Natural killer cell (primary cell): ENCODE results near the gene PRR20G. TPM values are rescaled to one million over a fixed set of nuclear protein-coding genes. Genes with fewer than 3 reads are reported as not detected.

Source experiments
- ATAC-seq, 3 donors: fragments of 150-1000 bp in 2 of 3; fragments of 200-7000 bp in 1 of 3; cut with Tn5 transposase; 1 replicate in 1 of 3; 2 replicates in 2 of 3; pipeline ENCODE4 v1.10.0; 2021; ENCODE audit warnings: mild to moderate bottlenecking in 2 of 3, moderate library complexity in 2 of 3
- DNase-seq, 2 donors: peaks; one replicate each; pipeline versions ENCODE4 v3.0.0 to v3.0.0-alpha.2; 2013 to 2021; ENCODE audit warnings: mixed read lengths in 1 of 2
- H3K27ac ChIP-seq: one replicate; pipeline ENCODE4 v1.5.1; 2013; ENCODE audit warnings: mild to moderate bottlenecking, low read length
- H3K27me3 ChIP-seq: one replicate; pipeline ENCODE4 v1.6.1; 2013; ENCODE audit warnings: low read length; ENCODE audit not compliant: control insufficient read depth, insufficient read depth
- H3K36me3 ChIP-seq: one replicate; pipeline ENCODE4 v1.6.1; 2013; ENCODE audit warnings: low read length; ENCODE audit not compliant: control insufficient read depth, insufficient read depth
- H3K4me1 ChIP-seq: one replicate; pipeline ENCODE4 v1.6.1; 2013; ENCODE audit warnings: low read length; ENCODE audit not compliant: control insufficient read depth, insufficient read depth
- H3K4me3 ChIP-seq: one replicate; pipeline ENCODE4 v1.5.1; 2013; ENCODE audit warnings: low read length
- H3K9me3 ChIP-seq: one replicate; pipeline ENCODE4 v1.6.1; 2013; ENCODE audit warnings: low read length; ENCODE audit not compliant: control insufficient read depth, insufficient read depth
- H3K27ac Mint-ChIP-seq, 2 donors: one replicate each; pipeline ENCODE4 v1.8.0; 2022; ENCODE audit warnings: mild to moderate bottlenecking in 2 of 2, mixed read lengths in 2 of 2, moderate library complexity in 1 of 2
- H3K27me3 Mint-ChIP-seq, 2 donors: one replicate each; pipeline ENCODE4 v1.8.0; 2022; ENCODE audit warnings: low read depth in 2 of 2, mixed read lengths in 2 of 2
- H3K36me3 Mint-ChIP-seq: one replicate; pipeline ENCODE4 v1.8.0; 2022; ENCODE audit warnings: mixed read lengths
- H3K4me1 Mint-ChIP-seq, 2 donors: one replicate each; pipeline ENCODE4 v1.8.0; 2022; ENCODE audit warnings: mixed read lengths in 2 of 2
- H3K4me3 Mint-ChIP-seq: one replicate; pipeline ENCODE4 v1.8.0; 2022; ENCODE audit warnings: mild to moderate bottlenecking, moderate library complexity, mixed read lengths
- H3K9me3 Mint-ChIP-seq, 2 donors: one replicate each; pipeline ENCODE4 v1.8.0; 2022; ENCODE audit warnings: mixed read lengths in 2 of 2
- WGBS: methylation state at CpG from one replicate; pipeline ENCODE4 v1.1.7; 2013; ENCODE audit warnings: missing lambda C conversion rate; ENCODE audit not compliant: insufficient coverage; 5-methylcytosine and 5-hydroxymethylcytosine counted together
- intact Hi-C: fragments of 100-400 bp; cut with micrococcal nuclease; formaldehyde crosslinking; loops from one replicate; pipeline ENCODE4 v1.14.2; 2022
- total RNA-seq, 4 donors: library from RNA; stranded (reverse); fragments of 120-200 nt in 1 of 4; gene quantifications; one replicate each; pipeline versions ENCODE4 v1.2.3 to v1.2.4, GENCODE V29; 2013 to 2022
- TF ChIP-seq, protein P1 (sequence below): fragments of 200-600 bp; IDR thresholded peaks from one replicate; pipeline ENCODE4 v1.8.0; 2022; ENCODE audit warnings: antibody characterized with exemption

Gene PRR20G
- total RNA-seq, 3 donors from 2014 or later (not counting 1 experiment from before 2014, with no cell fraction given) = not detected

DNA sequence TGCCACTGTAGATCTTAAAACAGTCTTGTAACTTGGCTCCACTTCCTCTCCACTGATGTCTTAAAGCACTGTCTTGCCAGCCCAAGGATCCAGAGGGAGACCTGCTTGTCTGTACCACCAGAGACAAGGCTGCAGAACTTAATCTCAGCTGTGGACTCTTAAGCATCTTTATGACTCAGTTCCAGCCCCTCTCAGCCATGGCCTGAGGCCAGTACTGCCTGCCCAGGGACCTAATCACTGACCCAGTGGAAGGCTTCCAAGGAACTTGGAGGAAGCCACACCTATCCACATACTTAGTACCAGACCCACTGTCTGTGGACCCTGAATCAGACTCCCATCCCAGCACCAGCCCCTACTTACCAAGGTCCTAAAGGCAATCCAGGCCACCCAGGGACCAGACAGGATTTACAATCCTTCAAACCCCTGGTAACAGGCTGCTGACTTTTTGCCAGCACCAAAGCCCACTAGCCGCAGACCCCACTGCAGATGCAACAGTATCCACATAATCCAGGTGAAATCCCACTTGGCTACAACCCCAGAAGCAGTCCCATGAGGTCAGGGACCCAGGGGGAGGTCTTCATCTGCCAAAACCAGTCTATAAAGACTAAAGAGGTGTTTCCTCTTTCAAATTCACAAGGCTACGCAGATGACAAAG lies 41.9 kb upstream of the PRR20G start:
- Histone ChIP-seq H3K36me3 (no peaks in the 10 kb centered on the region), H3K4me3 (no peak overlapping the region), H3K27me3 (no peaks in the 10 kb centered on the region), H3K4me1 (no peaks in the 10 kb centered on the region), H3K27ac (no peak overlapping the region), H3K9me3 (peaks cover 11% of the 10 kb centered on the region)
- DNase-seq = no peak
- Mint-ChIP-seq H3K27ac (no peak overlapping the region), H3K4me3 (no peak overlapping the region), H3K36me3 (peaks cover 8% of the 10 kb centered on the region), H3K4me1 (no peaks in the 10 kb centered on the region), H3K27me3 (peaks cover 4 to 28% of the 10 kb centered on the region in 2 donors), H3K9me3 (peaks cover 10 to 16% of the 10 kb centered on the region in 2 donors)
- no peak for ATAC-seq
- TF ChIP-seq, protein P1, sequence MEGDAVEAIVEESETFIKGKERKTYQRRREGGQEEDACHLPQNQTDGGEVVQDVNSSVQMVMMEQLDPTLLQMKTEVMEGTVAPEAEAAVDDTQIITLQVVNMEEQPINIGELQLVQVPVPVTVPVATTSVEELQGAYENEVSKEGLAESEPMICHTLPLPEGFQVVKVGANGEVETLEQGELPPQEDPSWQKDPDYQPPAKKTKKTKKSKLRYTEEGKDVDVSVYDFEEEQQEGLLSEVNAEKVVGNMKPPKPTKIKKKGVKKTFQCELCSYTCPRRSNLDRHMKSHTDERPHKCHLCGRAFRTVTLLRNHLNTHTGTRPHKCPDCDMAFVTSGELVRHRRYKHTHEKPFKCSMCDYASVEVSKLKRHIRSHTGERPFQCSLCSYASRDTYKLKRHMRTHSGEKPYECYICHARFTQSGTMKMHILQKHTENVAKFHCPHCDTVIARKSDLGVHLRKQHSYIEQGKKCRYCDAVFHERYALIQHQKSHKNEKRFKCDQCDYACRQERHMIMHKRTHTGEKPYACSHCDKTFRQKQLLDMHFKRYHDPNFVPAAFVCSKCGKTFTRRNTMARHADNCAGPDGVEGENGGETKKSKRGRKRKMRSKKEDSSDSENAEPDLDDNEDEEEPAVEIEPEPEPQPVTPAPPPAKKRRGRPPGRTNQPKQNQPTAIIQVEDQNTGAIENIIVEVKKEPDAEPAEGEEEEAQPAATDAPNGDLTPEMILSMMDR = no peak
- intact Hi-C loops = no loop called here
- WGBS = 97% methylated on average over 2 of the region's 2 CpGs

DNA sequence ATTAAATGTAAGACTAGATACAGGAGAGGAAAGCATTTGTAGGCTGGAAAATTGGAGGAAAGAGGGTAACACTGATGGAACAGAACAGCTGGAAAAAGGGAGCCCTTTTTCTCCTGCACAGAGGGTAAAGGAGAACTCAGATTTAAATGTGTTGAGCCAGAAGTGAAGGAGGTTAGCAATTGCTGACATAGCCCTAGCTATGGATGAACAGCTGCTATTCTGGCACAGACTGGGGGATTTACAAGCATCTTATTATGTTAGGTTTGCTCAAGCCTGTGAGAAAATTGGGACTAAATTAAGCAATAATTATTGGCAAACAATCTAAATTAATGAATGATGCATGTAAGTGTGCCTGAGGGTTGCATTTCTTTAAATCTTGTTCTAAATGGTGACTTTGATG lies 40.6 kb upstream of the PRR20G start:
- Mint-ChIP-seq H3K27ac (no peak overlapping the region), H3K9me3 (peaks cover 10 to 16% of the 10 kb centered on the region in 2 donors), H3K36me3 (peaks cover 8% of the 10 kb centered on the region), H3K4me1 (no peaks in the 10 kb centered on the region), H3K27me3 (peaks cover 4 to 24% of the 10 kb centered on the region in 2 donors), H3K4me3 (no peak overlapping the region)
- no peak overlapping the region for H3K27ac ChIP-seq
- no peaks in the 10 kb centered on the region for H3K36me3 ChIP-seq
- ATAC-seq = no peak
- TF ChIP-seq, protein P1 = no peak
- no peaks in the 10 kb centered on the region for H3K27me3 ChIP-seq
- no peaks in the 10 kb centered on the region for H3K4me1 ChIP-seq
- intact Hi-C loops = no loop called here
- no peak for DNase-seq
- H3K9me3 ChIP-seq = peaks cover 11% of the 10 kb centered on the region
- H3K4me3 ChIP-seq = no peak overlapping the region

DNA sequence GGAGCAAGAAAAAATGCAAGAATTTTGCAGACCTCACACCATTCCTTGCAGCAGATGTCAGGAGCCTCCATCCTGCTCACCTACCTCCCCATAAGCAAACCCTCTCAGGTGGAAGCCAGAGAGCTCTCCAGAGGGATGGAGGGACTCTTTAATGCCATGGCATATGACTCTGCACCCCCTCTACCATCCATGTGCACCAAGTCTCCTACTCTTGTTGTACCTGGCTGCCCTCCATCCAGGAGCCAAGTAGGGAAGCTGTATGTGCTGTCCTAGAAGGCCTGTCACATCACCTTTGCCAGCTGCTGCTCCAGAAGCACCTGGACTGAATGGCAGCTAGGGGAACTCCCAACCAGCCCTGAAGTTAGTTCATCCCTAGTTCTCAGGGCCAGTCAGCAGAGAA lies 38.5 kb upstream of the PRR20G start:
- H3K4me3 ChIP-seq = no peak overlapping the region
- H3K27ac Mint-ChIP-seq = no peak overlapping the region
- no peak overlapping the region for H3K4me3 Mint-ChIP-seq
- intact Hi-C loops = no loop called here
- ATAC-seq = no peak
- peaks cover 0 to 13% of the 10 kb centered on the region in 2 donors for H3K27me3 Mint-ChIP-seq
- no peaks in the 10 kb centered on the region for H3K36me3 ChIP-seq
- no peaks in the 10 kb centered on the region for H3K4me1 ChIP-seq
- peaks cover 11% of the 10 kb centered on the region for H3K9me3 ChIP-seq
- TF ChIP-seq, protein P1 = no peak
- DNase-seq = no peak
- H3K27me3 ChIP-seq = no peaks in the 10 kb centered on the region
- no peaks in the 10 kb centered on the region for H3K4me1 Mint-ChIP-seq
- peaks cover 8% of the 10 kb centered on the region for H3K36me3 Mint-ChIP-seq
- no peak overlapping the region for H3K27ac ChIP-seq
- peaks cover 6 to 7% of the 10 kb centered on the region in 2 donors for H3K9me3 Mint-ChIP-seq

DNA sequence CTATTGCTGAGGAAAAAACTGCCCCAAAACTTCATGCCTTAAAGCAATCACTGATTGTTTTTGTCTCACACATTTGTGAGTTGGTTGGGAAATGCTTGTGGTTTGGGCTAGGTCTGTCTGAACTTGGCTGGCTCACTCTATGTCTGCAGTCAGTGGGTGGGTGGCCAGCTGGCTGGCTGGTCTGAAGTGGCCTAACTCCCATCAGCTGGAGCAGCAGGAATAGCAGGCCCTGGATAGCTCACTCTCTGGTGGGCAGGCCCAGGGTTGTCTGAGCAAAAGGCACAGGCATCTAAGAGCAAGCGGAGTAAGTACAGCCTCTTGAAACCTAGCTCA lies 37.7 kb upstream of the PRR20G start:
- no peak overlapping the region for H3K27ac ChIP-seq
- intact Hi-C loops = no loop called here
- TF ChIP-seq, protein P1 = no peak
- no peaks in the 10 kb centered on the region for H3K27me3 ChIP-seq
- H3K4me3 ChIP-seq = no peak overlapping the region
- Mint-ChIP-seq H3K4me3 (no peak overlapping the region), H3K4me1 (no peaks in the 10 kb centered on the region), H3K9me3 (peaks cover 4 to 8% of the 10 kb centered on the region in 2 donors), H3K27ac (no peak overlapping the region), H3K27me3 (peaks cover 0 to 12% of the 10 kb centered on the region in 2 donors), H3K36me3 (peaks cover 6% of the 10 kb centered on the region)
- DNase-seq = no peak
- WGBS = 100% methylated on average over 1 of the region's 1 CpG
- no peak for ATAC-seq
- H3K4me1 ChIP-seq = no peaks in the 10 kb centered on the region
- H3K9me3 ChIP-seq = peaks cover 11% of the 10 kb centered on the region
- H3K36me3 ChIP-seq = no peaks in the 10 kb centered on the region
